Lower lobe of right lung (tissue), 2 donors: ENCODE results near the gene PAM16. TPM values are rescaled to one million over a fixed set of nuclear protein-coding genes. Genes with fewer than 3 reads are reported as not detected.

ENCODE experiments used
- ATAC-seq, 2 donors: fragments of 200-7000 bp; cut with Tn5 transposase; one replicate each; pipeline ENCODE4 v1.9.1; 2020 to 2022; ENCODE audit warnings: mild to moderate bottlenecking in 2 of 2, moderate library complexity in 2 of 2
- DNase-seq: peaks from one replicate; pipeline ENCODE4 v3.0.0-alpha.2; 2020
- H3K27ac ChIP-seq: fragments of 200-600 bp; one replicate; pipeline ENCODE4 v1.8.0; 2022
- H3K27me3 ChIP-seq: fragments of 200-600 bp; one replicate; pipeline ENCODE4 v1.8.0; 2022; ENCODE audit warnings: low read depth
- H3K36me3 ChIP-seq: fragments of 200-600 bp; one replicate; pipeline ENCODE4 v1.8.0; 2022; ENCODE audit warnings: mild to moderate bottlenecking
- H3K4me1 ChIP-seq: fragments of 200-600 bp; one replicate; pipeline ENCODE4 v1.8.0; 2022
- H3K4me3 ChIP-seq: fragments of 200-600 bp; one replicate; pipeline ENCODE4 v1.8.0; 2022; ENCODE audit warnings: mild to moderate bottlenecking
- H3K9me3 ChIP-seq: fragments of 200-600 bp; one replicate; pipeline ENCODE4 v1.8.0; 2022
- intact Hi-C: fragments of 100-400 bp; cut with DNase I; formaldehyde crosslinking; loops from one replicate; pipeline ENCODE4 v1.11.0; 2022
- total RNA-seq: library from RNA; stranded (reverse); fragmentation: NEBNext Ultra II Directional; extraction: Animal tissue kit (Norgen Biotek cat#: 25700); gene quantifications from one replicate; pipeline ENCODE4 v1.2.1, GENCODE V29; 2021
- TF ChIP-seq, protein P1 (sequence below): fragments of 200-600 bp; IDR thresholded peaks from one replicate; pipeline ENCODE4 v1.8.0; 2022; ENCODE audit warnings: antibody characterized with exemption, mild to moderate bottlenecking
- donor health status: DM: no; HTN: yes; CAD: no; lungs with severe emphysema.

PAM16 gene
- total RNA-seq, 1 donor from 2014 or later: 40.0 TPM

DNA sequence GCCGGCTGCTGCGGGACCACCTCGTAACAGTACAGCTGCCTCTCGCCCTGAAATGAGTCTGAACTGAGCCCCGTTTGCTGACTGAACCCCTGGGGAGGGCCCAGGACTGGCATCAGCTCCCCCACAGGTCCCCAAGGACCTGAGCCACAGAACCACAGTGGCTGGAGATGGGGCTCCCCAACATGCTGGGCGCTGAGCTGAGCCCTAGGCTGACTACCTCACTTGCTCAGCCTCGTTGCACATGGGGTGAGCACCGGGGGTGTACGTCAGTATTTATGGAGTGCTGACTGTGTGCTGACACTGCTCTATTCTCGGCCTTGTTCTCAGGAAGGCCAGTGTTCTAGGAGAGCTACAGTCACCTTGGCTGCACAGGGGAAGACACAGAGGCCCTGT is 13.9 kb upstream of the PAM16 start:
- no peak for ATAC-seq
- TF ChIP-seq, protein P1, sequence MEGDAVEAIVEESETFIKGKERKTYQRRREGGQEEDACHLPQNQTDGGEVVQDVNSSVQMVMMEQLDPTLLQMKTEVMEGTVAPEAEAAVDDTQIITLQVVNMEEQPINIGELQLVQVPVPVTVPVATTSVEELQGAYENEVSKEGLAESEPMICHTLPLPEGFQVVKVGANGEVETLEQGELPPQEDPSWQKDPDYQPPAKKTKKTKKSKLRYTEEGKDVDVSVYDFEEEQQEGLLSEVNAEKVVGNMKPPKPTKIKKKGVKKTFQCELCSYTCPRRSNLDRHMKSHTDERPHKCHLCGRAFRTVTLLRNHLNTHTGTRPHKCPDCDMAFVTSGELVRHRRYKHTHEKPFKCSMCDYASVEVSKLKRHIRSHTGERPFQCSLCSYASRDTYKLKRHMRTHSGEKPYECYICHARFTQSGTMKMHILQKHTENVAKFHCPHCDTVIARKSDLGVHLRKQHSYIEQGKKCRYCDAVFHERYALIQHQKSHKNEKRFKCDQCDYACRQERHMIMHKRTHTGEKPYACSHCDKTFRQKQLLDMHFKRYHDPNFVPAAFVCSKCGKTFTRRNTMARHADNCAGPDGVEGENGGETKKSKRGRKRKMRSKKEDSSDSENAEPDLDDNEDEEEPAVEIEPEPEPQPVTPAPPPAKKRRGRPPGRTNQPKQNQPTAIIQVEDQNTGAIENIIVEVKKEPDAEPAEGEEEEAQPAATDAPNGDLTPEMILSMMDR: no peak
- intact Hi-C loops: no loop called here
- Histone ChIP-seq H3K27ac (no peak overlapping the region), H3K4me3 (no peak overlapping the region), H3K36me3 (peaks cover 52% of the 10 kb centered on the region), H3K4me1 (peaks cover 13% of the 10 kb centered on the region), H3K9me3 (no peaks in the 10 kb centered on the region), H3K27me3 (no peaks in the 10 kb centered on the region)
- DNase-seq: no peak

DNA sequence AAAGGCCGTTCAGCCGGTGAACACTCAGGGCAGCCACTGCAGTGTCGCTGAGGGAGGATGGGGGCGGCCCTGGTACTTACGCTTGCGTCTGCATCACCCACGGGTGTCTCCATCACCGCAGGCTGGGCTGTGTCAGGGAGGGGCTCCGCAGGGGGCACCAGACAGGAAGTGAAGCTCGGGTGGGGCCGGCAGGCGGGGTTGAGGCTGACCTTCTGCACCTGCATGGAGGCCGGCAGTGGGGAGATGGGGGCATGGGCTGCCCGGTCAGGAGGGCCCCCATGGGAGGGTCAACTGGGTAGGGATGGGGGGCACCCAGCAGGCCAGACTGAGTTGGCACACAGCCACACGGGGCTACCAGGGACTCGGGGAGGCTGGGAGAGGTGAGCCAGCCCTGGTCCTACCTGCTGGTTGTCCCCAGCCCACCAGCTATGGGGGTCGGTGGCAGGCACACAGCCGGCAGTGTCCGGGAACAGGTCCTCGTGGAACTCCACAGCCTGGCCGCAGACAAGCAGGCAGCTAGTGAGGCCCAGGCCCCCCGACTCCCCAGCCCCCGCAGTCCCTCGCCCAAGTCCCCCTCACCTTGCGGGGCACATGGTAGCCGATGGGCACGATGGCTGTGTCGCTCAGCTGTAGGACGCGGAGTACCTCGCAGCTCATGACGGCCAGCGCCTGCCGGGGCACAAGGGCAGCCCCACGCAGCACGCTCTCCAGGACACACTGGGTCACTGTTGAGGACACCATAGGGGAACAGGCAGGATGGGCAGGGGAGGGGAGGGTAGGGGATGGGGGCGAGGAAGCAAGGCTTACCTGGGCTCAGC is 13.3 kb upstream of the PAM16 start:
- Histone ChIP-seq H3K27me3 (no peaks in the 10 kb centered on the region), H3K36me3 (peaks cover 54% of the 10 kb centered on the region), H3K4me1 (peaks cover 10% of the 10 kb centered on the region), H3K9me3 (no peaks in the 10 kb centered on the region), H3K27ac (no peak overlapping the region), H3K4me3 (no peak overlapping the region)
- ATAC-seq (no peak), DNase-seq (no peak)
- TF ChIP-seq, protein P1: no peak
- intact Hi-C loops: loop anchor here (5.0 kb wide), 1 partner anchor 38 kb away; no protein-coding TSS in a partner anchor

DNA sequence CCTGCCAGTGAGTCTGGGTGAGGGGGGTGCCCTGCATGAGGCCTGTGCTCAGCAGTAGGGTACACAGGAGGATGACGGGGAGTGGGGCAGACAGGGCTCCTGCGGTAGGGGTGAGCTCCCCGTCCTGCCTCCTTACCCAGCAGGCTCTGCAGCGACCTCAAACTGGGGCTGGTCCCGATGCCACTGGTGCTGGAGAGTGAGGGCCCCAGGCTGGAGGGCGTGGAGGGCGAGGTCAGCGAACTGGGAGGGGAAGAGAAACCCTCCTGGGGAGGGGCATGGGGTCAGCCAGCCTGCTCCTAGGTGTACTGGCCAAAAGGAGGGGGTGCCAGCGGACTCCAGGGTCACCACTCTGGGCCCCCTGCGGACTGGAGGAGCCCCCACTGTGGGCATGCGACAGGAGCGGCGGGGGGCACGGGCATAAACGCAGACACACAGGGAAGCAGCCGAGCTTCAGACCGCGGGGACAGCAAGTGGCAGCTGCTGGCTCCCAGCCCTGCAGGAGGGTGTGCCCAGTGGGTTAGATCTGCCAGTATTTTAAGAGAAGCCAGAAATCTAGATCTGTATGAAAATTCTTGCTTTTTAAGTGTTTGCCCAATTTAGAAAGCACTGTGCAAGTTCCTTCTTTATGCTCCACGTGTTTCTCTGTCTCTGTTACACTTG is 11.5 kb upstream of the PAM16 start:
- TF ChIP-seq, protein P1: no peak
- intact Hi-C loops: loop anchor here (5.0 kb wide), 1 partner anchor 40 kb away; no protein-coding TSS in a partner anchor
- Histone ChIP-seq H3K27ac (no peak overlapping the region), H3K9me3 (no peaks in the 10 kb centered on the region), H3K27me3 (no peaks in the 10 kb centered on the region), H3K36me3 (peaks cover 72% of the 10 kb centered on the region), H3K4me3 (no peak overlapping the region), H3K4me1 (peaks cover 6% of the 10 kb centered on the region)
- no peak for ATAC-seq
- no peak for DNase-seq

DNA sequence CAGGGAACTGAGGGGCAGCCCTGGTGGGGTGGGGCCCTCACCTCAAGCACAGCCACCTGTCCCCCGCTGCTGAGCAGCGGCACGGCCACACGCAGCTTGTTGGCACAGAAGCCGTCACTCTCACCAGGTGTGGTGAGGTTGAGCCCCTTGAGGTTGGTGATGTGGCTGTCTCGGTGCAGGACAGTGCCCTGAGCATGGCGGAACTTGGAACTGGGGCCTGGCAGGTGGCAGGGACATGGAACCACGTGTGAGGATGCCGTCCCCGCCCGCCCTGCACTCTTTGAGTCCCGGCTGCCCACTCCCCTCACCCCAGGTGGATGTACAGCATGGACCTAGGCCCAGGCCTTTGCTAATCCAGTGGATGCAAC is 10.8 kb upstream of the PAM16 start:
- Histone ChIP-seq H3K27ac (no peak overlapping the region), H3K9me3 (no peaks in the 10 kb centered on the region), H3K27me3 (no peaks in the 10 kb centered on the region), H3K4me1 (peaks cover 6% of the 10 kb centered on the region), H3K36me3 (peaks cover 79% of the 10 kb centered on the region), H3K4me3 (no peak overlapping the region)
- DNase-seq: no peak
- ATAC-seq: no peak
- intact Hi-C loops: loop anchor here (5.0 kb wide), 1 partner anchor 40 kb away; no protein-coding TSS in a partner anchor
- TF ChIP-seq, protein P1: no peak

DNA sequence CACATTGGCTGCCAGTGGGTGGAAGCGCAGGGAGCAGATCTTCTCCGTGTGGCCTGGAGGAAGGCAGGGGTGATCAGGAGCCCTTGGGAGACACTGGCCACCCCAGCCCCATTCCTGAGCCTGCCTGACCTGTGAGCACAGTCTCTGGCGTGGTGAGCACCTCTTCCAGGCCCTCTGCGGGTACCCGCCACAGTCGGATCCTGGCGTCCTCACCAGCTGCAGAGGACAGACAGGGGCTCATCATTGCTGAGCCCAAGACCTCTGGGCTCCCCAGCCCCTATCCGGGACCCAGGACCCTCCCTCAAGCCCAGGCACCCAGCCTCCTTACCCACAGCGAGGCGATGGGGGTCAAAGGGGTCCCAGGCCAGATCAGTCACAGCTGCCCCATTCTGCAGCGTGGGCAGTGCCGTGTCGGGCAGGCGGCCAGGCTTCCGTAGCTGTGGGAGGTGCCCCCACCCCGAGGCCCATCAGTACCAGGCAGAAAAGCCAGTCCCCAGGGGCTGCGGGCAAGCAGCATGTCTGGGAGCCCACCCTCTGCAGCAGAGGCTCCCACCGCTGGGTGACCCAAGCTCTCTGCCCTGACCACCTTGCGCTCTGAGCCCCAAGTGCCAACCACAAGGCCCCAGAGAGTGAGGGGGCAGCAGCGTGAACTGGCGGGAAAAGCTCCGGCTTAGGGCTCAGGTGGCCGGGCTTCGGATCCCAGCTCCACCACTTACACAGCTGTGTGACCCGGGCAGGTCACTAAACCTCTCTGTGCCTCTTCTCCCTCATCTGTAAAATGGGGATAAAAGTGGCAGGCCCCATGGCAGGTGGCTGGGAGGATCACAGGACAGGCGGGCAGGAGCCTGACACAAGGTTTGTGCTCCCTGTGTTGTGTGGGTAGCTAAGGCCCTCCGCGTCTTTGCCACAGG is 10.2 kb upstream of the PAM16 start:
- Histone ChIP-seq H3K9me3 (no peaks in the 10 kb centered on the region), H3K27me3 (no peaks in the 10 kb centered on the region), H3K36me3 (peaks cover 82% of the 10 kb centered on the region), H3K4me1 (peaks cover 6% of the 10 kb centered on the region), H3K27ac (no peak overlapping the region), H3K4me3 (no peak overlapping the region)
- TF ChIP-seq, protein P1: no peak
- ATAC-seq: no peak
- intact Hi-C loops: loop anchor here (5.0 kb wide), 1 partner anchor 41 kb away; no protein-coding TSS in a partner anchor
- no peak for DNase-seq
